NK-92 treated with Interleukin-12 subunit alpha and Interleukin-12 subunit beta, amount 100 ng/mL, for 24 hours (cell line): ENCODE data around the gene CATSPER4.

Source experiments
- DNase-seq: peaks from one replicate; lab custom pipeline; 2025; lab: John Stamatoyannopoulos, UW

The CATSPER4 gene

DNA sequence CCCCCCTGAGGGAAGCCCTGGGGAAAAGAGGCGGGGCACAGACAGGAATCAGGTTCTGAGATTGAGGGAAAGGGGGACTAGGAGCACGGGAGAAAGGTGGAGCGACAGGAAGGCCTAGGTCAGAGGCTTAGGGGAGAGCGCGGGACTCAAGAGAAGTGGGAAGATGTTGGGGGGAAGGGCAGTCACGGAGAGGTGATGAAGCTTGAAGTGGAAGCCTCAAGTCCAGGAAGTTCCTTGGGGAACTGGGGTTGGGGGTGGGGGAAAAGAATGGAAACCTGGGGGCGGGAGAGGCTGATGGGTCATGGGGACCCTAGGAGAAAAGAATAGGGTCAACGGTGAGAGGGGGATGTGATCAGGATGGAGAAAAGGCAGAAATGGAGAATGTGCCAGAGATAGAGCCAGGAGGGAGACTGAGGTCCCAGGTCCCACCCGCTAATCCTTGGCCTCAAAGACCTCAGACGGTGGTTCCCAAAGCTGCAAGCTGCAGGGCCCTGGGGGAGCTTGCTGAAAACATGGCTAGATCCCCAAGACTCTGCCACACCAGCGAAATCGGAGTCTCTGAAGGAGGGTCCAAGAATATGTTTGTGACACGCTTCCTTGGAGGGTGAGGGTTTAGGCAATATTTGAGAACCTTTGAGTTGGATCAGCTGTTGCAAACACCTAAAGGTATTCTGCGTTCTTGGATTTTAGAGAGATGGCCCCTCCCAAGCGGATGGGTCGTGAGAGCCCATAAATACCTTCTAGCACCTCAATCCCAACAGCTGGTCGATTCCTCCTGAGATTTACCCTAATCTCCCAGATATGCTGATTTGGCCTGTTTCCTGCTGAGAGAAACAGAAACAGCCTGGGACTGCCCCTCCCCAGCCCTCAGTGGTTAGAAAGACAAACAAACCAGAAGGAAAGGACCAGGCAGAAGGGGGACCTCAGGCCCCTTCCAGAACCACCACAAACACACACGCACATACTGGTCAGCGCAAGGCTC, 25.2 kb upstream of the CATSPER4 start:
- no peak for DNase-seq

DNA sequence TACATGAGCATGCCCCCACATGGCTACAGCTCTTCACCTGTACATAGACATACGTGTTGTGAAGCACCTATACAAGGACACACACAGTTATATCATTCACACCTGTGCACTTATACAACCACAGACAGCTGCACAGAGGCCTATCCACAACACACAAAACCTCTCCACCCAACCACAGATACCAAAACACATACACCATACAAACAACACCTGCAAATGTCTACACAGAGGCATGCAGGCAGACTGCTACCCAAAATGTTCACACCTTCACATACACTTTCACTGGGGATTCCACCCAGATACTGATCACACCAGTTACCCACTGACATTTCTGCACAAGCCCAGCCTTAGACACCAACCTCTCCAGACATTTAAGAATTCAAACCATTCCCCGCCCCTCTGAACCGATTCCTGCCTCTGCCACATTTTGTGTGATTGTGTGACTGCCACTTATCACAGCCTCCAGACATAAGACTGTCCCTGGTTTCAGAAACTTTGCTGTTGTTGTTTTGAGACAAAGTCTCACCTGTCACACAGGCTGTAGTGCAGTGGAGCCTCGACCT, 23.6 kb upstream of the CATSPER4 start:
- no peak for DNase-seq

DNA sequence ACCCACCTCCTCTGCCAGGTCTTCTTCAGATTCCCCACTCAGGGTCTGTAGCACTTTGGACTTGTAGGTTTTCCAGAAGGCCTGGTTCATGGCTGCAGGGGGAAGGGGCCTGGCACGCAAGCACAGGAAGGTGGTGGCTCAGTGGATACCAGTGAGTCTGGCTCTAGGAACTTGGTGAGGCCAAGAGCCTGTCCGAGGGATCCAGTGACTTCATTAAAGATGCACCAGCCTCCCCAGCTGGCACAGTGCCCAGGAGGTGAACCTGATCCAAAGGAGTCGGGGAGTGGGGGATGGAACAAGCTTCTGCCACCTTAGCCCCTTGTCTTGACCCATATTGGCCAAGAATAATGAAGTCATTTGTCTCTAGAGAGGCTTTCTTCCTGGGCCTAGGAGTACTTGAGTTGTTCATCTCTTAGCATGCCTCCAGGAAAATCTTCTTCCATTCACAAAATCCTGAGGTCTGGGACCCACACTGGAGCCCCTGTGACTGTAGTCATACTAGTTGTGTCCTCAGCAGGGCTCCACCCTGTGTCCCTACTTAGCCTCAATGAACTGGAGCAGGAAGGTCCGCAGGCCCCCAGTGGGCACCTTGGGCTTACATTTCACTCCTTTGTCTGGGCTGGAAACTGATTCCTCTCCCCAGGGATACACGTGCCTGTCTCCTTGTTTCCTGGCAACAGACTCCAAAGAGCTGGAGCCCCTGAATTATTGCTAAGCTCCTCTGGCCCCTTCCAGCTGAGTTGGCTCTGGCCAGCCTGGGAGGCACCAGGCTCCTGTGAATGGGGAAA, 21.8 kb upstream of the CATSPER4 start, which contains the start of gene C1orf232:
C1orf232 (minus strand) TSS at position 554 of the 788 bp plus-strand sequence; CDS start at position 90, 464 bp downstream.
- no peak for DNase-seq

DNA sequence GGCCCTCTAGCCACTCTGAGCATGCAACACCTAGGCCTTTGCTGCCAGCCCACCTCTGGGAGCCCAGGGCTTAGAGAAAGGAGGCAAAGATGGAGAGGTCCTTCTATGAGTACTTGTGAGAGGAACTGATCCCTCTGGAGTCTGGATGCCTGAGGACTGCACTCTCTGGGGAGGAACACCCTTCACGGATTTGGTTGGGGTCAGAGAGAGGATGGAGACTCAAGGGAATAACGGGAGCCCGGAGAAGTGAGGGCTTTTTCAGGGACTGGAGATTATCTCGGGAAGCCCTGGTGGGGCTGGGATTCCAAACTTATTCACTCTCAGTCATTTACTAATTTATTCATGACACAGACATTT, 21.2 kb upstream of the CATSPER4 start:
- DNase-seq, result no peak

DNA sequence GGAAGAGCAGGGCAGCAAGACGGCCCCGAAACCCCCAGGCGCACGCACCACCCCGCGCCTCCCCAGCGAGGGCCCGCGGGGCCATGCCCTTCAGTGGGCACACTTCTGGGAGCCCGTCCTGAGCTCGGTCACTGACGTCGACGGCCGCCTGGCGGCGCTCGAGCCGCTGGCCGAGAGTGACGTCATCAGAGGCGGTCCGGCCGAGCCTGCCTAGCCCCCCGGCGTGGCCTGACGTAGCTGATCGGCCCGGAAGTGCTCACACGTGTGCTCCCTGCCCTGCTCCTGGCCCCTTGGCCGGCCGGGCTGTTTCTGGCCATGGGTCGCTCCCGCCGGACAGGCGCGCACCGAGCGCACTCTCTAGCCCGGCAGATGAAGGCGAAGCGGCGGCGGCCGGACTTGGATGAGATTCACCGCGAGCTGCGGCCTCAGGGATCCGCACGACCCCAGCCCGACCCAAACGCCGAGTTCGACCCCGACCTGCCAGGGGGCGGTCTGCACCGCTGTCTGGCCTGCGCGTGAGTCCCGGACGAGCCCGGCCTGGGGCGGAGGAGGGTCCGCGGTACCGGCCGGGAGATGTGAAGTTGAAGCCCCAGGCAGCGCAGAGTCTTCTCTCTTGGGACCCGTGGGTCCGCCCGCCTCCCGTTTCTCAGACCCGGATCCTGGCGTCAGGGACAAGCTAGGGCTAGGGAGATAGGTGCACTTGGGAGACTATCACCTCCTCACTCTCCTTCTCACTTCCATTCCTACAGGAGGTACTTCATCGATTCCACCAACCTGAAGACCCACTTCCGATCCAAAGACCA, 20.5 kb upstream of the CATSPER4 start, which contains the start of gene ZNF593:
ZNF593 (plus strand) TSS at position 240 of the 803 bp plus-strand sequence; CDS start at position 316, 76 bp downstream.
- peak; percentile 83 for DNase-seq

DNA sequence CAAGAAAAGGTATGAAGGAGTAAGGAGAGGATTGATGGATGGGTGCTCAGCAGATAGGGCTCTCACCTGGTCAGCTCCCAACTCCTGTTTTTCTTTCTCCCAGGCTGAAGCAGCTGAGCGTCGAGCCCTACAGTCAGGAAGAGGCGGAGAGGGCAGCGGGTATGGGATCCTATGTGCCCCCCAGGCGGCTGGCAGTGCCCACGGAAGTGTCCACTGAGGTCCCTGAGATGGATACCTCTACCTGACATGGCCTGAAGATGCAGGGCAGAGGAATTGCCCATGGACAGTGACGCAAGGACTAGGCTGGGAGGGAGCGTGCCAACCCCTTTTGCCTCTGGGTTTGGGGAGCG, 20.0 kb upstream of the CATSPER4 start:
- no peak for DNase-seq

DNA sequence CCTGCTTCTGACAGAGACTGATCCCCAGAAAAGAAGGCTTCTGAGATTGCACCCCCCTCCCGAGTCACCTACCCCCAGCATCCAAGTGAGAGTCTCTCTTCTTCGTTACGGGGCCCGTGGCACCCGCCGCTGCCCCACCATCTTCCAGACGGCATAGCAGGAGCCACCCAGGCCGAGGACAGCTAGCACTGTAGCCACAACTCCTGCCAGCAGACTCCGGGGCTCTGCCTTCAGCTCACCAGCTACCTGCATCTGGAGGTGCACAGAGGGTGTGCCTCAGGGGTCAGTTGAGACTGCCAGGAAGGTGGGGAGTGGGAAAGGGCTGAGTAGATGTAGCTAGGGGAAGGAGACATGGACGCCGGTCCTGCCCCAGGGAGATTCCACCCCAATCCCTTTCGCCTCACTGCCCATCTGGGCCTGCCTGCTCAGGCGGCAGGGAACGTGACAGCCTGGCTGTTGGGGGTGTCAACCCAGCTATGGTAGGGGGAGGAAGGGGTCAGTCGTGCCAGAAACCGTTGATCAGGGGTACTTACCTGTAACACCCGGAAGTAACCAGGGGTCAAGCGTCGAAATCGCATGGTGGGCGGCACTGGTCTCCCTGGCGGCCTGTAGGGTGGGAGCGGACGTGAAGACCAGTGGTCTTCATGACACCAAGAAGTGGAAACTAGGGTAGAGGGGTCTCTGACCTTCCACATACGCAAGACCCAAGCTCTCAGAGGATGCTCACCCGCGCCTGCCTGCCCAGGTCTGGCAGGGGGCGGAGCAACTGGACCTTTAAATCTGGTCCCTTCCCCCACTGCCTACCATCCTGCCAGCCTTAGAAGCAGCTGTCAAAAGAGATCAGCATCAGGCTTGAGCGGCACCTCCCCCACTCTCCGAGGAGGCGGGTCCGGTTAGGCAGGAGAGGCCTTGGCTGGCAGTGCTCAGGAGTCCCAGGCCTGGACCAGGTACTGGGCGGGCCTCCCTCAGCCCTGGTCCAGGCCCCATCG, 19.0 kb upstream of the CATSPER4 start, which contains the start of gene ZNF593OS:
ZNF593OS (minus strand) TSS at position 749 of the 989 bp plus-strand sequence; CDS start at position 578, 171 bp downstream.
- DNase-seq, result no peak

DNA sequence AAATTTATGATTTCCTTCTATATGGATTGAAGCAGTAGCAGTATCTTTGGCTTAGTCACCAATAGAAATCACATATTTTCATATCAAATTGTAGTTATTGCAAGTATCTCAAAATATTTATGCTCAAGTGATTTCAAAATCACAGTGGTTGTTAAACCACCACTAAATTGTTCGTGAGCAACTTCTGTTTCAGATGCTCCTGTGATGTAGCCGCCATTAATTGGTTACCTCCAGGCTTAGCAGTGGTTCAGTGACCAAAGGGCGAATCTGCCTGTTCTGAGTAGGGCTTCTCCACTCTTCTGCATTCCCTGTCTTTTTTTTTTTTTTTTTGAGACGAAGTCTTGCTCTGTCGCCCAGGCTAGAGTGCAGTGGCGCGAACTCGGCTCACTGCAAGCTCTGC, 15.1 kb upstream of the CATSPER4 start:
- no peak for DNase-seq

DNA sequence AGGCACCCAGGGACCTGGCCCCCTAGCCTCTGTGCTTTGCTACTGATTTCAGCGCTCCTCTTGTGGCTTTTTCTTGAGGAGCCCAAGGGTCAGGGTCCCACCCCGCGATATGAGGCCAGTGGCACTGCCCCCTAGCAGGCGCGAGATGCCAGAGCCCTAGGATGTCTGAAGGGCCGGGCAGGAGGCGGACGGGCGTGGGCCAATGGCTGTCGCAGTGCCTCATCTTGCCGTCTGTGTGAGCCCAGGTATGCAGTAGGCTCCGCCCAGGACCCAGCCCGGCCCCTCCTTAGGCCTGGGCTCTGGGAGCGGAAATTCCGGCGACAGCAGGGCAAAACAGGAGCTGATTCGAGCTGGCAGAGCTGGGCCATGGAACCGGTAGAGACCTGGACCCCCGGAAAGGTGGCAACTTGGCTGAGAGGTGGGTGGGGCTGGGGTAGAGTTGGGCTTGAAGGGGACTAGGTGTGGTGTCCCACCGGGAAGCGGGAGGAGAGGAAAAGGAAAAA, 13.2 kb upstream of the CATSPER4 start, which contains the start of gene CNKSR1:
CNKSR1 (plus strand) TSS at position 310 of the 503 bp plus-strand sequence; CDS start at position 367, 57 bp downstream.
- DNase-seq, result no peak

DNA sequence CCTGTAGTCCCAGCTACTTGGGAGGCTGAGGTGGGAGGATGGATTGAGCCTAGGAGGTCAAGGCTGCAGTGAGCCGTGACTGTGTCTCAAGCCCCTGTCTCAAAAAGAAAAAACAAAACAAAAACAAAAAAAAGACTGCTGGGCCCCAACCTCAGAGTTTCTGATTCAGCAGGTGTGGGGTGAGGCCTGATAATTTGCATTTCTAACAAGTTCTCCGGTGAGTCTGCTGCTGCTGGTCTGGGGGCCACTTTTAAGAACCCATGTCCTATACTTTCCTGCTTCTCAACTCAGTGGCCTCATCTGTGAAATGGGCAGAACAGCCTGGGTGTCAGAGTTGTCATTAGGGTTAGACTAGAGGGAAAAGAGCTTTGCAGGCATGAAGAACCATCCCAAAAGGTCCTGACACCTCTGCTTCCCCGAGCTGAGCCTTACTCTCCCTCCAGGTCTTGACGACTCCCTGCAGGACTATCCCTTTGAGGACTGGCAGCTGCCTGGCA, 10.3 kb upstream of the CATSPER4 start:
- DNase-seq, result no peak

DNA sequence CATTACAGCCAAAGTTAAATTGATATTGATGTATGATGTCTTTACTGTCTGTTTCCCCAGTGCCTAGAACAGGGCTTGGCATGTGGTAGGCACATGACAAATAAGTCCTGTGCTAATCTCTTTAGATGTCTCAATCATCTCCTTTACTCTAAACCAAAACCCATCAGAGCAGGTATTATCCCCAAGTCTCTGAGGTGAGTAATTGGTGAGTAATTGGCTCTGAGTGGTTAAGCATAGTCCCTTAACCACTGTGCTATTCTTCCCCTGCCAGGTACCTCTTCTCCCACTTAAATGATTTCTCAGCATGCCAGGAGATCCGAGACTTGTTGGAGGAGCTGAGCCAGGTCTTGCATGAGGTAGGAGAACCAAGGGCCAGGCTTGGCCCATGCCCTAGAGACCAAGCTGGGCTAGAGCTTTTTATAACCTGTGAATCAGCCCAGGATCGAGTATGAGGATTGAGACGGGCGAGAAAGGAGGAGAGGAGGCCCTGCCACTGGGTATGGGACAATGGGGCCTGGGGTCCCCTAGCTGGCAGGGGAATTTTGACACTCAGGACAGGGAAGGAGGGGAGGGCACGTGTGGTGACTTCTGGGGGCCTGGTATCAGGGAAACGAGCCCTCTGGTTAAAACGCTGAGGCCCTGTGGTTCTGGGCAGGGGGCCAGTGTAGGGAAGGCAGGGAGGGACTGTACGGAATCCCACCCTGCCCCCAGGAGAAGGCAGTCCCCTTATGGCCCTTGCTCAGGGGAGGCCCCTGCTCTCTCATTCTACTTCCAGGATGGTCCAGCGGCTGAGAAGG, 8.6 kb upstream of the CATSPER4 start:
- DNase-seq, result no peak

DNA sequence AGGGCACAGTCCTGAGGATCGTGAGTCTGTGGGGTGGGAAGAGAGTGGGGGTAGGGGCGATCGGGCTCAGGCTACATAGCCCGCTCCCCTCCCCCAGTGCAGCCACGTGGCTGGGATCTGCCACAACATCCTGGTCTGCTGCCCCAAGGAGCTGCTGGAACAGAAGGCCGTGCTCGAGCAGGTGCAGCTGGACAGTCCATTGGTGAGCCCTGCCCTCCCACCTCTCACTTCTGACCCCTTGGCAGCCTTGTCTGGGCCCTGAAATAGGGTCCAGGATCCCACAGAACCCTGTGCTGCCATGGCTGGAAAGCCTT, 8.1 kb upstream of the CATSPER4 start:
- no peak for DNase-seq

DNA sequence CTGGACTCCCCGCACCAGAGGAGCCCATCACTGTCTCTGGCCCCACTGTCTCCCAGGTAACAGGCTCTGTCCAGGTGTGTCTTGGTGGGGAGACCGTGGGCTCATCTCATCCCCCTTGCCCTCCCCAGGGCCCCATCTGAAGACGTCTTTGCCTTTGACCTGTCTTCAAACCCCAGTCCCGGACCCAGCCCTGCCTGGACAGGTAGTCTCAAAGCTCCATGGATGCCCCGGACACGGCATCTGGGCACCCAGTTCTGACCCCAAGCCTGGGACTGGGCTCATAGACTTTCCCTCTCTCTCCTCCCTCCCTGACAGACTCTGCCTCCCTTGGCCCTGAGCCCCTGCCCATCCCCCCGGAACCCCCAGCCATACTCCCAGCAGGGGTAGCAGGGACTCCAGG, 6.3 kb upstream of the CATSPER4 start:
- DNase-seq, result no peak

DNA sequence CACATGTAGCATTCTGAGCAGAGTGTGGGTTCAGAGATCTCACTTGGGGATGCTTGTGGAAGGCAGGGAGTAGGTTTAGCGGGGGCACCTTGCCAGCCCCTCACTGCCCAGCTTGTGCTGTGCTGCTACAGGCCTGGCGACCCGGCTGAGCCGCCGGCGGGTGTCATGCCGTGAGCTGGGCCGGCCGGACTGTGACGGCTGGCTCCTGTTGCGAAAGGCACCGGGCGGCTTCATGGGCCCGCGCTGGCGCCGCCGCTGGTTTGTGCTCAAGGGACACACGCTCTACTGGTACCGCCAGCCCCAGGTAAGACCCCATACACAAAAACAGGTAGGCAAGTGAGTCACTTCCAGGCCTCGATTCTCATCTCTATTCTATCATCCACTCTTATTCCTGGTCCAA, 5.5 kb upstream of the CATSPER4 start:
- DNase-seq, result no peak

DNA sequence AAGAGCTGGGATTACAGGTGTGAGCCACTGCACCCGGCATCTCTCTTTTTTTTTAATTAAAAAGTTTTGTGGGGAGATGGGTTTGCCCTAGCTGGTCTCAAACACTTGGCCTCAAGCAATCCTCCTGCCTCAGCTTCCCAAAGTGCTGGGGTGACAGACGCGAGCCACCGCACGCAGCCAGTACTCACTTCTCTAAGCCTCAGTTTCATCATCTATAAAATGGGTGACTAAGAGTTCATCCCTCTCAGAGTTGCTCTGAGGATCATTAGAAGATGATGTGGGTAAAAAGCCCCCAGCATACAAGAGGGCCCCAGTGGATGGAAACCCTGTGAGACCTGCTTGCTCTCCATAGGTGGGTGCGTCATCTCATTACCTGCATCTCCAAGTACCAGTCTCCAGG, 2.5 kb upstream of the CATSPER4 start:
- DNase-seq, result no peak

DNA sequence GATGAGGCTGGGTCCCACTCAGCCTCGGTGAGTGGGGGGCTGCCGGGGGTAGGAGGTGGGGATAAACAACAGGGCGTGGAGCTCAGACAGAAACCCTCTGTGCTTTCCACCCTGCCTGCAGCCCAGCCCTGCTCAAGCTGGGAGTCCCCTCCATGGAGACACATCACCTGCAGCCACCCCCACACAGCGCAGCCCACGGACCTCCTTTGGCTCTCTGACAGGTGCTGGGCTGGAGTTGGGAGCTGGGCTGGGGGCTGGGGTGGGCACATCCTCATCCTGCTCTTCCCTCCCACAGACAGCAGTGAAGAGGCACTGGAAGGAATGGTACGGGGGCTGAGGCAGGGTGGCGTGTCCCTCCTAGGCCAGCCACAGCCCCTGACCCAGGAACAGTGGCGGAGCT, 1.9 kb upstream of the CATSPER4 start:
- DNase-seq, result no peak

DNA sequence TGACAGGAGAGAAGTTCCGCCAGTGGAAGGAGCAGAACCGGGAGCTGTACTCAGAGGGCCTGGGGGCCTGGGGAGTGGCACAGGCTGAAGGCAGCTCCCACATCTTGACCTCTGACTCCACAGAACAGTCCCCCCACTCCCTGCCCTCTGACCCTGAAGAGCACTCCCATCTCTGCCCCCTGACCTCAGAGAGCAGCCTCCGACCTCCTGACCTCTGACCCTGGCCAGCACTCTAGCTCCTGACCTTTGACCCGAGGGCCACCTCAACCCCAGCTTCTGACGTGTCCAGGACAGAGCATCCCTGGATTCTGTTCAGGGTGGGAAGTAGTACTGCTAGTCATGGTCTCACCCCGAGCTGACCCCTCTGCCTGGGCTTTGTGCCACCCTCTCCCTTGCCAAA, 1.1 kb upstream of the CATSPER4 start:
- DNase-seq, result no peak

DNA sequence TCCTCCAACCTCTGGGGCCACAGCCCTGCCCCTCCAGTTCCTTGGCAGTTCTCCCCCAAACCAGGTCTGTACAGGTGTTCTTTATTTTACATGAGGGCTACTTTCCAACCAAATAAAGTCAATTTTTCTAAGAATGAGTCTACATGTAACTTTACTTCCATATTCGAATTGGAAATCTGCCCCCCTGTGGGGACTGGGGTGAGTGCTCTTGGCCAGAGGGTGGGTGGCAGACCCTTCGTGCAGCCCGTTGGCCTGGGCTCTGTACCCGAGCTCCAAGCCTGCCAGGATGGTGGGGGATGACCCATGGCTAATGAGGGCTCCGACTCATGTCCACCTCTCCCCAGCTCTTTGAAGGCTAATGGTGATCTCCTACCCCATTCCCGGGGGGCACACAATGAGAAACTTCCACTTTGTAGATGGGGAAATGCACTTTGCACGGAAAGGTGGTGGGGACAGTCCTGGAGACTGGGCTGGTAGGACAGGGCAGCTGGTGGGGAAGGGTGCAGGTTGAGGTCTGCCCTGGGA, 589 bp upstream of the CATSPER4 start:
- no peak for DNase-seq

DNA sequence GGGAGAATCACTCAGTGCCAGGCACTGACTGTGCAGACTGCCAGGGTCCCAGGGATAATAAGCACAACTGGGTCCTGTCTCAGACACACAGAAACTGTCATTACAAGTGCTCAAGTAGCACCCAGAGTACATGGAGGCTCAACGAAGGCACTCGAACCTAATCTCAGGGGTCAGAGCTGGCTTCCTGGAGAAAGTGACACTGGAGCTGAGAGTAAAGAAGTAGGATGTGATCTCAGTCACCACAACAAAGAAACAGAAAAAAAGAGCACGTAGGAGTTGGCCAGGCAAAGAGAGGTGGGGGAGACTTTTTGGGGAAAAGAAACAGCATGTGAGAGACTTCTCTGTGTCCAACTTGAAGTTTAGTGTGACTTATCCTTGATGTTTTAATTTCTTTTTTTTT, 1.3 kb downstream of the CATSPER4 start:
- DNase-seq, result no peak
